HFF-Myc (cell line): ENCODE results near the gene PLXNA3.

Source experiments
- DNase-seq: peaks from one replicate; pipeline ENCODE4 v3.0.0-alpha.2; 2011; ENCODE audit warnings: low read depth; ENCODE audit errors: extremely low read depth
- H3K4me3 ChIP-seq: replicated peaks from 2 replicates; pipeline ENCODE4 v1.5.1; 2011; ENCODE audit warnings: low read depth, mild to moderate bottlenecking, control low read depth, low read length
- TF ChIP-seq, protein P1 (sequence below): IDR thresholded peaks from 2 replicates; pipeline ENCODE4 v1.5.1; 2012; ENCODE audit warnings: mild to moderate bottlenecking, low read depth, low read length, control low read depth; ENCODE audit errors: missing control alignments

PLXNA3 gene

DNA sequence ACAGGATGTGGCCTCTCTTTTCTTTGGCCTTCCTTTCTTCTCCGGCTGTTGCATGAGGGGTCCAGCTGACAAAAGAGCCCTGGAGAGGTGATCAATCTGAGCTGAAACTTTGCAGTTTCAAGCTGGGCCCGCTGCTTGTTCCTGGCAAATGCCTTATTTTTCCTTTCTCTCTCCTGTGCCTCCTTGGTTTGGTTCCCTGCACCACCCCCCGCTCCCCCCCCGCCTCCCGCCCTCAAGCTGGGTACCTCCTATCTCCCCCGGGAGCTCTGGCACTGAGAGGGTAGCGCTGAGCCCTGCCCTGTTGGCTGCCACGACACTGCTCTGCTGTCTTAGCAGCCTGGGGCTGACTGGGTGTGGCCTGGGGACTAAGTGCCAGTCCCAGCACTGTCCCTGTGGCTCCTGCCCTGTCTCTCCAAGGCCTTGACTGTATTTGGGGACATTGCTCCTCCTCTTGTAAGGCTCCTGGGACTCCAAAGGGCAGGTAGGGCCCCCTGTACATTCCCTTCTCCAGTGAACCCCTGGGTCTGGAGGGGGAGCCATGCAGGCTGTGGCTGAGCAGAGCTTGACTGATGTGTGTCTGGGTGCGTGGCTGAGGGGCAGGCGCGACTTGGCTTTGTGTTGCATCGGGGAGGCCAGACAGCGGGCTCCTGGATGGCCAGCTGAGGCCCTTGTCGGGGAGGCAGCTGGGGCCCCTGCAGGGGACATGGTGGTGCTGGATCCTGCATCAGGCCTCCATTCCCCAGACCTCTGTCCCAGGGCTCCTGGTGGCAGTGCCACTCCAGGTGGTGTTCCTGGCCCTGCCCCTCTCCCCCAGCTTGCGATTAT lies 1.1 kb downstream of the PLXNA3 start:
- DNase-seq, result no peak
- TF ChIP-seq, protein P1, sequence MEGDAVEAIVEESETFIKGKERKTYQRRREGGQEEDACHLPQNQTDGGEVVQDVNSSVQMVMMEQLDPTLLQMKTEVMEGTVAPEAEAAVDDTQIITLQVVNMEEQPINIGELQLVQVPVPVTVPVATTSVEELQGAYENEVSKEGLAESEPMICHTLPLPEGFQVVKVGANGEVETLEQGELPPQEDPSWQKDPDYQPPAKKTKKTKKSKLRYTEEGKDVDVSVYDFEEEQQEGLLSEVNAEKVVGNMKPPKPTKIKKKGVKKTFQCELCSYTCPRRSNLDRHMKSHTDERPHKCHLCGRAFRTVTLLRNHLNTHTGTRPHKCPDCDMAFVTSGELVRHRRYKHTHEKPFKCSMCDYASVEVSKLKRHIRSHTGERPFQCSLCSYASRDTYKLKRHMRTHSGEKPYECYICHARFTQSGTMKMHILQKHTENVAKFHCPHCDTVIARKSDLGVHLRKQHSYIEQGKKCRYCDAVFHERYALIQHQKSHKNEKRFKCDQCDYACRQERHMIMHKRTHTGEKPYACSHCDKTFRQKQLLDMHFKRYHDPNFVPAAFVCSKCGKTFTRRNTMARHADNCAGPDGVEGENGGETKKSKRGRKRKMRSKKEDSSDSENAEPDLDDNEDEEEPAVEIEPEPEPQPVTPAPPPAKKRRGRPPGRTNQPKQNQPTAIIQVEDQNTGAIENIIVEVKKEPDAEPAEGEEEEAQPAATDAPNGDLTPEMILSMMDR, result no peak
- H3K4me3 ChIP-seq, result peak overlapping the region; percentile 55

- peak overlapping the region; percentile 55 for H3K4me3 ChIP-seq
Observed at GRCh38 chrX:154459832-154460231, 1.8 kb downstream of the PLXNA3 start.

DNA sequence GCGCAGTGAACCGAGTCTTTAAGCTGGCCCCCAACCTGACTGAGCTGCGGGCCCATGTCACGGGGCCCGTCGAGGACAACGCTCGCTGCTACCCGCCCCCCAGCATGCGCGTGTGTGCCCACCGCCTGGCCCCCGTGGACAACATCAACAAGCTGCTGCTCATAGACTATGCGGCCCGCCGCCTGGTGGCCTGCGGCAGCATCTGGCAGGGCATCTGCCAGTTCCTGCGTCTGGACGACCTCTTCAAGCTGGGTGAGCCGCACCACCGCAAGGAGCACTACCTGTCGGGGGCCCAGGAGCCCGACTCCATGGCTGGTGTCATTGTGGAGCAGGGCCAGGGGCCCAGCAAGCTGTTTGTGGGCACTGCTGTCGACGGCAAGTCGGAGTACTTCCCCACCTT lies 2.2 kb downstream of the PLXNA3 start:
- DNase-seq, result no peak
- H3K4me3 ChIP-seq, result peak overlapping the region; percentile 55
- TF ChIP-seq, protein P1, result peak; percentile 24

More at GRCh38 chrX:154459832-154460231, 1.8 kb downstream of the PLXNA3 start:
- TF ChIP-seq, protein P1, result no peak
- DNase-seq, result no peak

- DNase-seq, result no peak
- TF ChIP-seq, protein P1, result no peak
Observed at GRCh38 chrX:154462396-154462795, 4.3 kb downstream of the PLXNA3 start.

DNA sequence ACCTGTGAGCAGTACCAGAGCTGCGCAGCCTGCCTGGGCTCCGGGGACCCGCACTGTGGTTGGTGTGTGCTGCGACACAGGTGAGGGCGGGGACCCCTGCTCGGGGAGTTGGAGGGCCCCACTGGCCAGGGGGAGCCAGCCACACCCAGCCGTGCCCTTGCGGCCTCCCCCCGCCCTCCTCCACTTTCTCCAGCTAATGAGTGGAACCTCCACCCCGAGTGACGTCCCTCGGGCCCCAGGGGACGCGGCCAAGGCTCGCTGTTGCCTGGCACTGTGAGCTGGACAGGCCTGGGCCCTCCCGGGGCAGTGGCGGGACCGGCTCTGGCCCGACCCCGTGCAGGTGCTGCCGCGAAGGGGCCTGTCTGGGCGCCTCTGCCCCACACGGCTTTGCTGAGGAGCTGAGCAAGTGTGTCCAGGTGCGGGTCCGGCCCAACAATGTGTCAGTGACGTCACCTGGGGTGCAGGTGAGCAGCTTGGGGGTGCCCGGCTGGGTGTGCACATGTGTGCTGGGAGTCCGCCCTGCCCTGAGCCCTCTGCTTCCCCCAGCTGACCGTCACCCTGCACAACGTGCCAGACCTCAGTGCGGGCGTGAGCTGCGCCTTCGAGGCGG lies 5.6 kb downstream of the PLXNA3 start:
- DNase-seq, result no peak
- TF ChIP-seq, protein P1, result no peak
- no peak overlapping the region for H3K4me3 ChIP-seq

More at GRCh38 chrX:154462396-154462795, 4.3 kb downstream of the PLXNA3 start:
- H3K4me3 ChIP-seq, result no peak overlapping the region

GRCh38 chrX:154464806-154465365 lies 6.8 kb downstream of the PLXNA3 start:
- no peak for DNase-seq
- TF ChIP-seq, protein P1, result no peak

More at GRCh38 chrX:154464806-154465365, 6.8 kb downstream of the PLXNA3 start:
- H3K4me3 ChIP-seq, result no peak overlapping the region
